Suprapubic skin (tissue), 3 donors: ENCODE data around the gene NKAIN2.

Experiments
- CTCF ChIP-seq, 2 donors: fragments of 200-600 bp in 1 of 2; fragments of 450-650 bp in 1 of 2; sonication (generic) in 1 of 2; IDR thresholded peaks; one replicate each; pipeline ENCODE4 v1.5.1; 2016 to 2019; ENCODE audit warnings: antibody characterized with exemption in 2 of 2, mild to moderate bottlenecking in 1 of 2, moderate library complexity in 1 of 2
- EP300 ChIP-seq: sonication (generic); formaldehyde crosslinking; IDR thresholded peaks from one replicate; pipeline ENCODE4 v1.6.1; 2017; ENCODE audit warnings: antibody characterized with exemption

- TF ChIP-seq CTCF (IDR thresholded peaks at IDR 0.05) (no peak), EP300 (no peak)
Observed at GRCh38 chr6:124722141-124722878, 918.6 kb downstream of the NKAIN2 start.
